PC-3 (cell line): ENCODE data around the gene NEDD4L. TPM values are rescaled to one million over a fixed set of nuclear protein-coding genes. Genes with fewer than 3 reads are reported as not detected.

Experiments
- ATAC-seq: fragments of 200-7000 bp; cut with Tn5 transposase; 2 replicates; pipeline ENCODE4 v1.9.1; 2020; ENCODE audit warnings: mild to moderate bottlenecking, moderate library complexity
- BruUV-seq: library from RNA; stranded (reverse); fragments of 400-500 nt; replicated peaks from 2 replicates; lab custom pipeline; 2021; lab: Mats Ljungman, UMichigan
- CTCF ChIA-PET: fragments of 300-600 bp; sonication (Branson Sonifier 250); formaldehyde crosslinking; loops from one replicate; lab custom pipeline; 2022; ENCODE audit warnings: antibody characterized with exemption; lab: Charles Lee
- POLR2A ChIA-PET: fragments of 300-600 bp; sonication (Branson Sonifier 250); formaldehyde crosslinking; loops from one replicate; lab custom pipeline; 2022; ENCODE audit warnings: antibody characterized with exemption; ENCODE audit not compliant: unreplicated experiment; lab: Charles Lee
- DNase-seq: peaks from one replicate; pipeline ENCODE4 v3.0.0-alpha.2; 2015
- H2AFZ ChIP-seq: fragments of 300-600 bp; sonication (generic); 2 replicates; pipeline ENCODE4 v1.6.0; 2016; ENCODE audit warnings: antibody characterized with exemption, low read length
- H3F3A ChIP-seq: fragments of 300-600 bp; sonication (generic); one replicate; pipeline ENCODE4 v1.6.0; 2017; ENCODE audit warnings: antibody characterized with exemption, low read length, control low read depth, mild to moderate bottlenecking; ENCODE audit not compliant: unreplicated experiment
- H3K27ac ChIP-seq: fragments of 300-600 bp; sonication (generic); 2 replicates; pipeline ENCODE4 v1.5.1; 2016; ENCODE audit warnings: mild to moderate bottlenecking, low read length
- H3K27me3 ChIP-seq: fragments of 300-600 bp; sonication (generic); 2 replicates; pipeline ENCODE4 v1.6.1; 2016; ENCODE audit warnings: low read length, mixed read lengths
- H3K36me3 ChIP-seq: fragments of 300-600 bp; sonication (generic); 2 replicates; pipeline ENCODE4 v1.6.1; 2016; ENCODE audit warnings: low read depth, mixed run types, low read length, mixed read lengths
- H3K4me1 ChIP-seq: fragments of 300-600 bp; sonication (generic); 2 replicates; pipeline ENCODE4 v1.5.1; 2016; ENCODE audit warnings: low read length; ENCODE audit not compliant: insufficient read depth
- H3K4me2 ChIP-seq: fragments of 300-600 bp; sonication (generic); 2 replicates; pipeline ENCODE4 v1.6.0; 2016; ENCODE audit warnings: low read length
- H3K4me3 ChIP-seq: fragments of 300-600 bp; sonication (generic); 2 replicates; pipeline ENCODE4 v1.5.1; 2016; ENCODE audit warnings: mild to moderate bottlenecking, low read length, mixed read lengths
- H3K79me2 ChIP-seq: fragments of 300-600 bp; sonication (generic); 2 replicates; pipeline ENCODE4 v1.6.1; 2017; ENCODE audit warnings: low read length, mixed read lengths
- H3K9ac ChIP-seq: fragments of 300-600 bp; sonication (generic); 2 replicates; pipeline ENCODE4 v1.6.0; 2016; ENCODE audit warnings: mild to moderate bottlenecking, low read length
- H3K9me2 ChIP-seq: fragments of 300-600 bp; sonication (generic); replicated peaks from 2 replicates; pipeline ENCODE4 v1.6.1; 2016; ENCODE audit warnings: mixed run types, low read length, mixed read lengths
- H3K9me3 ChIP-seq: fragments of 300-600 bp; sonication (generic); 2 replicates; pipeline ENCODE4 v1.6.1; 2016; ENCODE audit warnings: low read length, mixed read lengths
- H4K20me1 ChIP-seq: fragments of 300-600 bp; sonication (generic); 2 replicates; pipeline ENCODE4 v1.6.1; 2016; ENCODE audit warnings: low read length, mixed read lengths
- CTCF ChIP-seq: fragments of 300-600 bp; sonication (generic); conservative IDR thresholded peaks from 2 replicates; pipeline ENCODE4 v1.5.1; 2017; ENCODE audit warnings: antibody characterized with exemption, low read depth, mild to moderate bottlenecking, low read length
- EZH2 ChIP-seq: fragments of 300-600 bp; sonication (generic); IDR thresholded peaks from one replicate; pipeline ENCODE4 v1.6.1; 2017; ENCODE audit warnings: antibody characterized with exemption, mild to moderate bottlenecking, low read length; ENCODE audit not compliant: unreplicated experiment
- EZH2phosphoT487 ChIP-seq: fragments of 300-600 bp; sonication (generic); IDR thresholded peaks from 2 replicates; pipeline ENCODE4 v1.6.1; 2018; ENCODE audit warnings: mild to moderate bottlenecking, antibody characterized with exemption, low read length, borderline replicate concordance
- intact Hi-C: fragments of 100-400 bp; cut with micrococcal nuclease; formaldehyde crosslinking; loops from 2 replicates; pipeline ENCODE4 v1.9.0; 2023
- total RNA-seq: library from RNA; depleted of rRNA; stranded (reverse); fragments of >200 nt; gene quantifications from 2 replicates; pipeline ENCODE4 v1.2.3, GENCODE V29; 2014

NEDD4L gene
- total RNA-seq, 1 experiment from 2014 or later, result 105 TPM

DNA sequence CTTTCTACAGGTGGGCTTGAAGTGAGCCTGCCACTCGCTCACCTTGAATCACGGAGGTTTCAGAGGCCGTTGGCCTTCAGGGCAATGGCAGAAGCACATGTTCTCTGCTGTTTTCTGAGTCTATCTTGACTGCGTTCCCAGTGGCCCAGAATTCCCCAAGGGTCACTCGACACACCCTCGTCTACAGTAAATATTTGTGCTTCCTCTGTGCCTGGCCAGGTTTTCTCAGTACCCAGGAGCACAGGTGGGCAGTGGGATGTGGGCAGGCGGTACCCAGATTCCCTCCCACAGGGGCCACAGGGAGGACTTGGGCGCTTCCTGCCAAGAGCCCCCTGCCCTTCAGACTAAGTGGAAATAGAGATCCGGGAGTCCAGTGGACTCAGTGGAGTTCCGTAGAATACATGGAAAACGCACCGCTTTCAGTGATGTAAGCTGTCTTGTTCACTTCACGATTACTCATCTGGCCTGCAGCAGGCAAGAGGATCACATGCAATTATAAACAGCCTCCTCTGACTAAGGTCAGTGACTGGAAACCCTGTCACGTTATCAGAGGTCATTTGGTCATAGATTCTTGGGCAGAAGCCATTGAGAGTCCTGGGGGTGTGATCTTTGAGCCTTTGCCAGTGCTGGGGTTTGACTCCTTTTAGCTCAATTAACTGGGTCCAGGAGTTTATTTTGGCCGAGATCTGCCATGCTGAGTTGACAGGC lies 179.8 kb downstream of the NEDD4L start:
- TF ChIP-seq EZH2phosphoT487 (no peak), EZH2 (no peak), CTCF (no peak)
- H3K9me2 ChIP-seq, result no peaks in the 10 kb centered on the region
- POLR2A ChIA-PET, result interaction anchor here (0.5 to 1.2 kb wide), 4 partner anchors 9 to 69 kb away, joined by 3 to 14 read pairs (median 4); no protein-coding TSS in a partner anchor
- H4K20me1 ChIP-seq, result peaks cover 56% of the 10 kb centered on the region
- H3K79me2 ChIP-seq, result peaks cover 96% of the 10 kb centered on the region
- ATAC-seq (peak; percentile 72), DNase-seq (peak; percentile 91)
- no peaks in the 10 kb centered on the region for H3F3A ChIP-seq
- BruUV-seq, result no TSS peak
- intact Hi-C loops, result loop anchor here (1.0 to 5.0 kb wide), 5 partner anchors 39 to 98 kb away; no protein-coding TSS in a partner anchor
- no peaks in the 10 kb centered on the region for H3K27me3 ChIP-seq
- CTCF ChIA-PET, result interaction anchor here (0.5 to 1.1 kb wide), 2 partner anchors 29 to 98 kb away, joined by 3 to 5 read pairs; no protein-coding TSS in a partner anchor
- H2AFZ ChIP-seq, result no peak overlapping the region
- peak overlapping the region; percentile 88 for H3K4me2 ChIP-seq
- no peaks in the 10 kb centered on the region for H3K9me3 ChIP-seq
- peak overlapping the region; percentile 93 for H3K4me3 ChIP-seq
- peaks cover 10% of the 10 kb centered on the region for H3K36me3 ChIP-seq
- H3K9ac ChIP-seq, result peak overlapping the region; percentile 78
- peaks cover 54% of the 10 kb centered on the region for H3K4me1 ChIP-seq
- peak overlapping the region; percentile 86 for H3K27ac ChIP-seq

- ATAC-seq, result peak; percentile 27
Observed at GRCh38 chr18:58224425-58224750, 180.4 kb downstream of the NEDD4L start.

More at GRCh38 chr18:58224425-58224750, 180.4 kb downstream of the NEDD4L start:
- TF ChIP-seq EZH2 (no peak), EZH2phosphoT487 (no peak), CTCF (no peak)
- H3K4me1 ChIP-seq, result peaks cover 49% of the 10 kb centered on the region
- peak overlapping the region; percentile 86 for H3K27ac ChIP-seq
- no TSS peak for BruUV-seq
- intact Hi-C loops, result loop anchor here (1.0 to 5.0 kb wide), 5 partner anchors 39 to 98 kb away; no protein-coding TSS in a partner anchor
- peak overlapping the region; percentile 93 for H3K4me3 ChIP-seq
- H3K9ac ChIP-seq, result peak overlapping the region; percentile 4
- ChIA-PET POLR2A (interaction anchor here (0.6 to 1.2 kb wide), 5 partner anchors 10 to 38 kb away, joined by 3 to 14 read pairs (median 9); no protein-coding TSS in a partner anchor), CTCF (interaction anchor here (1.1 kb wide), 1 partner anchor 97 kb away, joined by 5 read pairs; no protein-coding TSS in a partner anchor)
- peak overlapping the region; percentile 88 for H3K4me2 ChIP-seq
- peaks cover 60% of the 10 kb centered on the region for H4K20me1 ChIP-seq
- no peaks in the 10 kb centered on the region for H3K27me3 ChIP-seq
- DNase-seq, result peak; percentile 73
- H3F3A ChIP-seq, result no peaks in the 10 kb centered on the region
- H3K36me3 ChIP-seq, result peaks cover 10% of the 10 kb centered on the region
- H3K9me2 ChIP-seq, result no peaks in the 10 kb centered on the region
- H2AFZ ChIP-seq, result no peak overlapping the region
- peaks cover 96% of the 10 kb centered on the region for H3K79me2 ChIP-seq
- H3K9me3 ChIP-seq, result no peaks in the 10 kb centered on the region
